Spleen (tissue), 11 donors: ENCODE measurements around the gene TBC1D22A. TPM values are rescaled to one million over a fixed set of nuclear protein-coding genes. Genes with fewer than 3 reads are reported as not detected.

Experiments
- DNase-seq: peaks from one replicate; pipeline ENCODE4 v3.0.0-alpha.2; 2020
- H3K27ac ChIP-seq, 8 donors: fragments of 200-600 bp; sonication (generic) in 7 of 8; 1 replicate in 4 of 8; 2 replicates in 4 of 8; pipeline versions ENCODE4 v1.5.0 to v1.8.0; 2016 to 2021; ENCODE audit warnings: inconsistent platforms in 4 of 8, mild to moderate bottlenecking in 4 of 8, moderate library complexity in 1 of 8
- H3K27me3 ChIP-seq, 7 donors: fragments of 200-600 bp; sonication (generic) in 6 of 7; replicated peaks in 1 of 7; 1 replicate in 4 of 7; 2 replicates in 3 of 7; pipeline versions ENCODE4 v1.5.0 to v1.8.0; 2016 to 2021; ENCODE audit warnings: inconsistent platforms in 3 of 7, mild to moderate bottlenecking in 1 of 7
- H3K36me3 ChIP-seq, 6 donors: fragments of 200-600 bp; sonication (generic) in 5 of 6; 1 replicate in 4 of 6; 2 replicates in 2 of 6; pipeline versions ENCODE4 v1.5.0 to v1.8.0; 2016 to 2021; ENCODE audit warnings: inconsistent platforms in 2 of 6
- H3K4me1 ChIP-seq, 6 donors: fragments of 200-600 bp; sonication (generic) in 5 of 6; 1 replicate in 3 of 6; 2 replicates in 3 of 6; pipeline versions ENCODE4 v1.5.0 to v1.8.0; 2016 to 2021; ENCODE audit warnings: inconsistent platforms in 3 of 6
- H3K4me3 ChIP-seq, 8 donors: fragments of 200-600 bp; sonication (generic) in 7 of 8; 1 replicate in 4 of 8; 2 replicates in 4 of 8; pipeline versions ENCODE4 v1.5.0 to v1.8.0; 2016 to 2021; ENCODE audit warnings: inconsistent platforms in 4 of 8, mild to moderate bottlenecking in 4 of 8, moderate library complexity in 2 of 8
- H3K9me3 ChIP-seq, 8 donors: fragments of 200-600 bp; sonication (generic) in 7 of 8; 1 replicate in 4 of 8; 2 replicates in 4 of 8; pipeline versions ENCODE4 v1.5.0 to v1.8.0; 2016 to 2021; ENCODE audit warnings: inconsistent platforms in 4 of 8
- CTCF ChIP-seq, 11 experiments: fragments of 200-600 bp in 7 of 11; fragments of 450-650 bp in 4 of 11; sonication (generic) in 4 of 11; IDR thresholded peaks in 8 of 11; conservative IDR thresholded peaks in 3 of 11; 1 replicate in 7 of 11; 2 replicates in 4 of 11; pipeline versions ENCODE4 v1.4.0 to v1.8.0; 2016 to 2021; ENCODE audit warnings: antibody characterized with exemption in 11 of 11, inconsistent platforms in 4 of 11, mild to moderate bottlenecking in 1 of 11
- POLR2A ChIP-seq, 3 donors: fragments of 450-650 bp; IDR thresholded peaks; one replicate each; pipeline ENCODE4 v1.5.1; 2017; ENCODE audit warnings: antibody characterized with exemption in 3 of 3, mild to moderate bottlenecking in 1 of 3
- POLR2AphosphoS5 ChIP-seq, 3 donors: sonication (generic); formaldehyde crosslinking; IDR thresholded peaks; one replicate each; pipeline ENCODE4 v1.5.1; 2017; ENCODE audit warnings: antibody characterized with exemption in 3 of 3
- WGBS, 5 donors: extraction: QIAGEN DNeasy Blood & Tissue Kit in 3 of 5; methylation state at CpG; one replicate each; pipeline versions ENCODE4 v1.1.5 to v1.1.7; 2013 to 2018; 5-methylcytosine and 5-hydroxymethylcytosine counted together
- intact Hi-C: fragments of 100-400 bp; cut with DNase I; formaldehyde crosslinking; loops from one replicate; pipeline ENCODE4 v1.15.0; 2023; ENCODE audit warnings: low total_unique reads
- polyA plus RNA-seq, 3 donors: library from polyadenylated mRNA; stranded (reverse); fragments of 200-250 nt; gene quantifications; one replicate each; pipeline ENCODE4 v1.2.1, GENCODE V29; 2013
- total RNA-seq, 7 donors: library from RNA; depleted of rRNA in 3 of 7; stranded (reverse); fragments of >200 nt in 3 of 7; fragmentation: NEBNext Ultra II Directional in 4 of 7; extraction: Animal tissue kit (Norgen Biotek cat#: 25700) in 4 of 7; gene quantifications; one replicate each; pipeline versions ENCODE4 v1.1.0 to v1.2.1, GENCODE V29; 2016 to 2021
- donor health status: healthy with polysubstance abuse.
- donor health status: DM: no; HTN: no; CAD: no; lungs with moderate emphysema.
- donor health status: DM: no; HTN: no; CAD: no.
- donor health status: Bipolar disorder and iron deficiency.
- donor health status: healthy.
- donor health status: DM: no; HTN: no; CAD: no.
- donor health status: DM: yes; HTN: yes; CAD: no.

TBC1D22A gene
- total and polyA plus RNA-seq, 10 donors: 17.2 to 66.9 (median 49.6) TPM

- Histone ChIP-seq H3K4me3 (no peak overlapping the region), H3K27me3 (no peaks in the 10 kb centered on the region), H3K9me3 (peaks cover 0 to 7% (median 2%) of the 10 kb centered on the region in 8 donors), H3K36me3 (no peaks in the 10 kb centered on the region), H3K4me1 (peaks cover 18 to 34% (median 26%) of the 10 kb centered on the region in 6 donors), H3K27ac (no peak overlapping the region)
- intact Hi-C loops: no loop called here
- DNase-seq: no peak
- TF ChIP-seq POLR2AphosphoS5 (IDR thresholded peaks at IDR 0.05) (no peak), CTCF (IDR thresholded peaks at IDR 0.05 in 8 of 11, conservative IDR thresholded peaks at IDR 0.05 in 3 of 11) (no peak)
- WGBS, 5 donors: 73 to 84% (median 79%) methylated on average over 5 of the region's 5 CpGs
Observed at GRCh38 chr22:46746192-46746591, 16.3 kb upstream of the TBC1D22A start.

DNA sequence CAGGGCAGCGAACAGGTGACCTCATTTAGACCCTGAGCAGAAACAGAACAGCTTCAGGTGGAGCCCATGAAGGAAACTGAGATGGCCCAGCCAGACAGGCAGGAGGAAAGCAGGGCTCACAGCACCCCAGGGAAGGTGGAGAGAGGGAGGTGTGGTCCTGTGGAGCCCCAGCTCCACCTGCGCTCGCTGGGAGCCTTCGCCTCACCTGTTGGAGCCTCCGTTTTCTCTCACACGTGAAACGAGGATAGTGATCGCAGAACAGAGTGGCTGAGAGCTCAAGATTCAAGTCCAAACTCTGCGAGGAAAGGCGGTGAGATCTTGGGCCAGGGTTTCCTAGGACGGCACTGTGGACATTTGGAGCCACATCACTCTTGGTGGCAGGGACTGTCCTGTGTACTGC is 15.8 kb upstream of the TBC1D22A start:
- Histone ChIP-seq H3K27ac (no peak overlapping the region), H3K4me3 (no peak overlapping the region), H3K36me3 (no peaks in the 10 kb centered on the region), H3K27me3 (no peaks in the 10 kb centered on the region), H3K4me1 (peaks cover 18 to 38% (median 31%) of the 10 kb centered on the region in 6 donors), H3K9me3 (peaks cover 0 to 7% (median 2%) of the 10 kb centered on the region in 8 donors)
- no peak for DNase-seq
- 87 to 97% (median 92%) methylated on average over 11 of the region's 11 CpGs for WGBS, 5 donors
- intact Hi-C loops: no loop called here
- no peak for TF ChIP-seq POLR2A (IDR thresholded peaks at IDR 0.05)
- TF ChIP-seq POLR2AphosphoS5 (IDR thresholded peaks at IDR 0.05): no peak
- TF ChIP-seq CTCF (IDR thresholded peaks at IDR 0.05 in 8 of 11, conservative IDR thresholded peaks at IDR 0.05 in 3 of 11): no peak

DNA sequence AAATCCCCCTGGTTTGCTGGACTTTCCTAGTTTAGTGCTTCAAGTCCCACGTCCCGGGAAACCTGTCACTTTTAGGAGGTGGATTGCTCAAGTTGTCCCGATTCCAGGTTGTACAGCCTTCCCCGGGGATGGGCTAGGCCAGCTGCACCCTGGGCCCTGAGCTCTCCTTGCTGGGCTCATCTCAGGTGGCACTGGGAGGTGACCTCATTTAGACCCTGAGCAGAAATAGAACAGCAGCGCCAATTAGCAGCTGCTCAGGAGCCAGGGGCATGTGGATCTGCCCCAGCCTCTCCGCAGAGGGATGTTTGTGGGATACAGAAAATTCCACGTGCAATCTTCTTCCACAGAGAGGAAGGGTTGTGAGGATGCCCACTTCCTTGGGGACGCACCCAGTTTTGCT is 14.8 kb upstream of the TBC1D22A start:
- no peak for DNase-seq
- Histone ChIP-seq H3K36me3 (no peaks in the 10 kb centered on the region), H3K4me3 (no peak overlapping the region), H3K27ac (no peak overlapping the region), H3K27me3 (no peaks in the 10 kb centered on the region), H3K4me1 (peaks cover 18 to 47% (median 34%) of the 10 kb centered on the region in 6 donors), H3K9me3 (peaks cover 0 to 7% (median 2%) of the 10 kb centered on the region in 8 donors)
- intact Hi-C loops: no loop called here
- WGBS, 5 donors: 88 to 100% (median 93%) methylated on average over 1 to 8 of the region's 8 CpGs
- no peak for TF ChIP-seq POLR2A (IDR thresholded peaks at IDR 0.05)
- no peak for TF ChIP-seq CTCF (IDR thresholded peaks at IDR 0.05 in 8 of 11, conservative IDR thresholded peaks at IDR 0.05 in 3 of 11)
- no peak for TF ChIP-seq POLR2AphosphoS5 (IDR thresholded peaks at IDR 0.05)

DNA sequence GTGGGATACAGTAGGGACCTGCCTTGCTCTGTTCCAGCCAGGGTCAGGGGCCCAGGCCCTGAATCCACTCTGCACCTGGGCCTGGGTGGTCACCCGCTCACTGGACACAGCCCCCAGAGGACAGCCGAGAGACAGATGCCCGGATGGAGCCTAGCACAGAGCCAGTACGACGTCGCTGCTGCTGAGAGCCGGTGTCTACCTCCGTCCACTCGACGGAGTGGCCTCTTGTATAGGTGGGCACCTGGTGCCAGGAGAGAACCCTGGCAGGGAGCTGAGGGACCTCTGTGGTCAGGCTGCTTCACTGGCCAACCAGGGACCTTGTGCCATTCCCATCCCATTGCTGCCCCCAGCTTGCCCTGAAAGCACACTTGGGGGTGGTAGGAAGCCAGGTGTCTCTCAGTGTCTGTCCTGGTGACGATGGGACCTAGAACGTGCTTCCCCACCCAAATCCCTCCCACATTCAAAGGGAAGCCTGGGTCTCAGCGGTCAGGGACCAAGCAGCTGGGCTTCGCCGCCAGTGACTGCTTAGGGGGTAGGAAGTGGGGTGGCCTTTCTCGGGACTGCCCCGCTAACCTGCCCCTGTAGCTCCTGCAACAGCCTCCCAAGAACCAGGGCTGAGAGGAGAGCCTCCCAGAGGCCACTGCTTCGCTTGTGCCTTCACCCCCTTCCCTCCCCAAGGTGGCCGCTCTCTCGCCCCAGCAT is 14.1 kb upstream of the TBC1D22A start:
- H3K4me3 ChIP-seq: no peak overlapping the region
- H3K4me1 ChIP-seq: peaks cover 18 to 54% (median 40%) of the 10 kb centered on the region in 6 donors
- no peaks in the 10 kb centered on the region for H3K27me3 ChIP-seq
- no peak for DNase-seq
- peaks cover 0 to 1% (median 0%) of the 10 kb centered on the region in 8 donors for H3K9me3 ChIP-seq
- intact Hi-C loops: no loop called here
- no peaks in the 10 kb centered on the region for H3K36me3 ChIP-seq
- TF ChIP-seq POLR2A (IDR thresholded peaks at IDR 0.05) (no peak), POLR2AphosphoS5 (IDR thresholded peaks at IDR 0.05) (no peak), CTCF (IDR thresholded peaks at IDR 0.05 in 8 of 11, conservative IDR thresholded peaks at IDR 0.05 in 3 of 11) (no peak)
- 81 to 89% (median 85%) methylated on average over 14 to 20 of the region's 20 CpGs for WGBS, 5 donors
- H3K27ac ChIP-seq: peak overlapping the region in 6 of 8 donors; percentile 41 to 95 (median 84)
